Kasumi-1 (cell line): ENCODE results near the gene RANBP1.
"Not testable (repeated sequence)": the region's sequence is repeated elsewhere in the genome, so short reads cannot be mapped to it uniquely, and the experiment has no call there.

Experiments used
- DNase-seq, 2 experiments: peaks; one replicate each; lab custom pipeline; 2025; lab: John Stamatoyannopoulos, UW

The RANBP1 gene

GRCh38 chr22:20151276-20151588 is 35.3 kb downstream of the RANBP1 start:
- no peak for DNase-seq

GRCh38 chr22:20152464-20152890 is 36.6 kb downstream of the RANBP1 start:
- DNase-seq = no peak

GRCh38 chr22:20153945-20154344 is 38.0 kb downstream of the RANBP1 start:
- no peak for DNase-seq

GRCh38 chr22:20154602-20155187 is 38.8 kb downstream of the RANBP1 start:
- DNase-seq = peak in 1 of 2 experiments; percentile 6

- peak in 1 of 2 experiments; percentile 41 for DNase-seq
These were observed 39.6 kb downstream of the RANBP1 start for GRCh38 chr22:20155330-20156041.

- DNase-seq = no peak
These were observed 40.1 kb downstream of the RANBP1 start for GRCh38 chr22:20156042-20156389.

- peak; percentile 28 to 75 for DNase-seq
These were observed 40.9 kb downstream of the RANBP1 start for GRCh38 chr22:20156611-20157429.

DNA sequence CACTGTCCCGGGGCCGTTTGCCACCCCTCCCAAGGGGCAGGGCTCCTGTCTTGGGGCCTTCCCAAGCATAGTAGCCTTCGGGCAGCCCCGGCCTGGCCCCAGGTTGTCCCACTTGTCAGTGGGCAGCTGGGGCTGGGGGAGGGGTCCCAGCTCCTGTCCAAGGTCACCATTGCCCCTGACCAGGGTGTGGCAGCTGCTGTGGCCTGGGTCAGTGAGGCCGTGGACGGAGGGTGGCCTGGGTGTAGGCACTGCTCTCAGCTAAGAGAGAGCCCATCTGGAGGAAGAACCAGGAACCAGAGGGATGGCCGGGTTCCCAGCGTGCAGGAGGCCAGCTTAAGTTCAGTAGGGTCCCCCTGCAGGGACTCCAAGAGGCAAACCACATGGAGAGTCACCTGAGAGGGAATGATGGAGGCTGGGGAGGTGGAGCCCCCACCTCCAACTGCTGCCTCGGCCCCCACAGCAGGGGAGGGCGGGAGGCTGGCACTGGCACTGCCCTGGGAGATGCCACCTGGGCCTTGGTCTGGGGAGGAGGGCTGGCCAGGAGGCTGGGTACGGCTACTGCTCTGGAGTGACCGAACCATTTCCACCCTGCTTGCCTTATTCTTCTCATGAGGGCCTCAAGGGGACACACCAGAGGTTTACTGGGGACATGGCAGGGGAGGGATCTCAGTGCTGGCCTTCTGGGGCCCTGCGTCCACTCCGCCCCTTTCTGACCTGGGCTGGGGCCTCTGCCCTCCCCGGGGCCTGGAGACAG is 41.7 kb downstream of the RANBP1 start:
- DNase-seq = no peak

- no peak for DNase-seq
These were observed 42.6 kb downstream of the RANBP1 start for GRCh38 chr22:20158391-20159036.

GRCh38 chr22:20159076-20159475 is 43.2 kb downstream of the RANBP1 start:
- peak; percentile 85 to 88 for DNase-seq

DNA sequence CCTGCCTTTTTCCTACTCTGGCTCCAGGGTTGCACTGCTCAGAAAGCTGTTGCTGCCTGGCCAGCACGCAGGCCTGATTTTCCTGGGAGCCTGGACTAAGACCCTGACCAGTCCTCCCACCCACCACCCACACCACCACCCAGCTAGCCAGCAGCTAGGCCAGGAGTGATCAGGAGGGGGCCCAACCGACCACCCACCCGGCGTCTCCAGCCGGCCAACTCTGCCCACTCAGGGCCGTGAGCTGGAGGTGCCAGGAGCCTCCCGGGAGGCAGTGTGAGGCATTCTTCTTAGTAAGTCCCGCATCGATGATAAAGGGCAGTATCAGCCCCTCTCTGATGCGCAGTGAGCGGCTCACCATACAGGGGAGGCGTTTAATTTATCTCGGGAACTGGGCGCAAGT is 43.6 kb downstream of the RANBP1 start:
- DNase-seq = not testable (repeated sequence)

GRCh38 chr22:20160041-20160440 is 44.1 kb downstream of the RANBP1 start:
- DNase-seq = no peak

GRCh38 chr22:20164863-20165262 is 49.0 kb downstream of the RANBP1 start:
- no peak for DNase-seq

DNA sequence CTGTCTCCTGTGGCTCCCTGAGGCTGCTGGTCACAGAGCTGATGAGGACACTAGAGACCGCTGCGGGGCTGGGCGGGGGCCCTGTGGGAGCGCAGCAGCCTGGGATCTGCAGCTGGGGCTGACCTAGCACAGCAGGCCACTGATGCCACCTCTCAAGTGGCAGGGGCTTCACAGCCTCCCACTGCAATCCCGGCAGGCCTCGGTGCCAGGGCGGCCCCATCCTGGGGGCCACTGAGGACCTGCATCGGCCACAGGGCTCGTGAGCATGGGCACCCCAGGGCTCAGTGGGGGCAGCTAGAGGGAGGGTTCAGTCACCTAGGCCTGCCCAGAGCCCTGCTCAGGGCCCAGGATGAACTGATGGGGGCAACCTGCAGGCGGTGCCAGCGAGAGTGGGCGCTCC is 49.5 kb downstream of the RANBP1 start:
- DNase-seq = no peak

DNA sequence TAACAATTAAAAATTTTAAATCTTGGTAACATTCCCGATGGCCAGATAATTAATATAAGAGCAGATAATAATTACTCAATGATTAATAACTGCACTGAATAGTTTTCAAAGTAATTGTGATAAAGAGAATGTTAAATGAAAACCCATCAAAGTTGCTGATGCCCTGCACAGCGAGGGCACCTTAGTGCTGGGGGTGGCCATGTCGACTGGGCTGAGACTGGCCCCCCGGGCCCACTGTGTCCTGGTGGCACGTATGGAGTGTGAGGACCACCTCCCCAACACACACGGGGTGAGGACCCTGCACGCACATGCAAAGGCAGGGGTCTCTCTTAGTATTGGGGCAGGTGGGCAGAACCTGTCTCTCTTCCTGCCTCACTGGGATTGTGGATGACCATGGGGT is 50.0 kb downstream of the RANBP1 start:
- DNase-seq = no peak

DNA sequence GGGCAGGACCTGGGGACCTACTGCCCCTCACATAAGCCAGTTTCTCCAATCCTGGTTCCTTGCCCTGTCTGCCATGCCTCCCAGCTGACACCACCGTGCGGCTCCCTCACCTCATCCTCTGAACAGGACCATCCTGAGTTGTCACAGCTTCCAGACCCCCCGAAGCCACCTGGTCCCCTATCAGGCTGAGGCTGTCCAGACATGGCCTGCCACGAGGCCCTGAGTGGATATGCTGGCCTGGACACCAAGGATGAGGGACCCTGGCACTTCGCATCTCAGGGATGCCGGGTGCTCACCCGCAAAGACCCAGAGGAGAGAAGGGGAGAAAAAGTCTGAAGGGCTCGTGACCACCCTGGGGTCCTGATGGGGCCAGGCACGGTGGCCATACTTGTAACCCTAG is 50.8 kb downstream of the RANBP1 start:
- DNase-seq = no peak

DNA sequence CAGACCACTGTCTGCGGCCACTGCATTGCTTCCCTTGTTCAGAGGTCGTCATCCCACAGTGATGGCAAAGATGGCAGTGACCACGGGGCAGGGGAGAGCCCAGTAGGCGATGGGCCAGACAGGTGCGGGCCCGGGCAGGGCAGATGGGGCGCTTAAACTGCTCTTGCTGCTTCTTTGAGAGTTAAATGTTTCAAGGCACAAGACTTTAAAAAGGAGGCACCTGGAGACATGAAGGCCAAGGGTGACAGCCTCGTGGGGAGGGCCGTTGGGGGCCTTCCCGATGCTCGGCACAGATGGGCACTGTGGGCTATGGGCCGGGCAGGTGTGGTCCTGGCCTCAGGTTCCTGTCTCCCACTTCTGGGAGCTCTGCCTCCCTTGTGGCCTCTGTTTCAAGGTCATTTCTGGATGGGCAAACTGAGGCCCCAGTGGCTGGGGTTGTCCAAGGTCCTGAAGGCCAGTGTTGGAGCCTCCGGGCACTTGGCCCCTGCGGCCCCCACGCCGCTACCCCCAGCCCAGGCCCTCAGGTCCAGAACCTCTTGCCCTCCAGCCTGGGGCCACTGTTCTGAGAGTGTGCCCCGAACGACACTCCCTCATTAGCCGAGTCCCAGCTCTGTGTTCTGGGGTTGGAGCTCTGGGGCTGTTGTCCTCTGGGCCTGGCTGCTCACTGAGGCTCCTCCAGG is 51.9 kb downstream of the RANBP1 start:
- no peak for DNase-seq

- no peak for DNase-seq
These were observed 53.4 kb downstream of the RANBP1 start for GRCh38 chr22:20169253-20169822.

GRCh38 chr22:20170170-20170569 is 54.3 kb downstream of the RANBP1 start:
- DNase-seq = no peak

GRCh38 chr22:20171288-20172140 is 55.6 kb downstream of the RANBP1 start:
- no peak for DNase-seq
